Vagina (tissue), 2 donors: Measurements from ENCODE around the gene SMOC1.

Experiments used
- POLR2A ChIP-seq, 2 donors: fragments of 450-650 bp; IDR thresholded peaks; one replicate each; pipeline ENCODE4 v1.6.1; 2017; ENCODE audit warnings: antibody characterized with exemption in 2 of 2, mild to moderate bottlenecking in 2 of 2, moderate library complexity in 2 of 2
- POLR2AphosphoS5 ChIP-seq, 2 donors: sonication (generic); formaldehyde crosslinking; IDR thresholded peaks; one replicate each; pipeline ENCODE4 v1.9.0; 2017; ENCODE audit warnings: antibody characterized with exemption in 2 of 2, mild to moderate bottlenecking in 2 of 2, low read depth in 1 of 2; ENCODE audit not compliant: insufficient read depth in 1 of 2
- TF ChIP-seq, protein P1 (sequence below), 3 experiments: fragments of 450-650 bp in 2 of 3; fragments of 200-600 bp in 1 of 3; sonication (generic) in 1 of 3; IDR thresholded peaks; one replicate each; pipeline ENCODE4 v1.5.1; 2017 to 2019; ENCODE audit warnings: antibody characterized with exemption in 3 of 3, mild to moderate bottlenecking in 2 of 3, moderate library complexity in 2 of 3

DNA sequence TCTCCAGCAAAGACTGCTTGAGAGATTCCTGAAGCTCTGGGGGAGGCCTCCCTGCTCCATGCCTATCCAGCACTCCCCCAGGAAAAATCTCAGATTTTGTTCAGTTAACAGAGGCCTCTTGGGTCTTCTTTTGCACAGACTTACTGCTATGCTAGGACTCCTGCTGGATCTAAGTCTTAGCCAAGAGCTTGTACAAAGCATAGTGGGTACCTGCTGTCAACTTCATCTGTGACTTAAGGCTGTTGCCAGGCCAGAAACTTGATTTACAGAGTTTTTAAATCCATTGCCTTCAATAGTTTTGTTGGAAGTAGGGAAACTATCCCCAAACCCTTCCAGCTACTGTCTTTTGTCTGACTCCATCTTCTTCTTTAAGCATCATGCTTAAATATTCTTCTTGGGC, 140.5 kb downstream of the SMOC1 start:
- TF ChIP-seq, protein P1, sequence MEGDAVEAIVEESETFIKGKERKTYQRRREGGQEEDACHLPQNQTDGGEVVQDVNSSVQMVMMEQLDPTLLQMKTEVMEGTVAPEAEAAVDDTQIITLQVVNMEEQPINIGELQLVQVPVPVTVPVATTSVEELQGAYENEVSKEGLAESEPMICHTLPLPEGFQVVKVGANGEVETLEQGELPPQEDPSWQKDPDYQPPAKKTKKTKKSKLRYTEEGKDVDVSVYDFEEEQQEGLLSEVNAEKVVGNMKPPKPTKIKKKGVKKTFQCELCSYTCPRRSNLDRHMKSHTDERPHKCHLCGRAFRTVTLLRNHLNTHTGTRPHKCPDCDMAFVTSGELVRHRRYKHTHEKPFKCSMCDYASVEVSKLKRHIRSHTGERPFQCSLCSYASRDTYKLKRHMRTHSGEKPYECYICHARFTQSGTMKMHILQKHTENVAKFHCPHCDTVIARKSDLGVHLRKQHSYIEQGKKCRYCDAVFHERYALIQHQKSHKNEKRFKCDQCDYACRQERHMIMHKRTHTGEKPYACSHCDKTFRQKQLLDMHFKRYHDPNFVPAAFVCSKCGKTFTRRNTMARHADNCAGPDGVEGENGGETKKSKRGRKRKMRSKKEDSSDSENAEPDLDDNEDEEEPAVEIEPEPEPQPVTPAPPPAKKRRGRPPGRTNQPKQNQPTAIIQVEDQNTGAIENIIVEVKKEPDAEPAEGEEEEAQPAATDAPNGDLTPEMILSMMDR (IDR thresholded peaks at IDR 0.05), result no peak
- TF ChIP-seq POLR2AphosphoS5 (IDR thresholded peaks at IDR 0.05; ENCODE audit: insufficient read depth in 1 of 2, low read depth in 1 of 2) (no peak), POLR2A (IDR thresholded peaks at IDR 0.05) (no peak)
